Activated CD4-positive, alpha-beta memory T cell treated with anti-CD3 and anti-CD28 coated beads, Interleukin-2, amount 10 ng/mL, durations not matched to agents 7 days and 5 days (primary cell): ENCODE results near the gene BCORL1. TPM values are rescaled to one million over a fixed set of nuclear protein-coding genes. Genes with fewer than 3 reads are reported as not detected.

Source experiments
- CTCF ChIA-PET: fragments of 350-600 bp; sonication (Branson Sonifier 250); formaldehyde crosslinking; loops from one replicate; lab custom pipeline; 2021; ENCODE audit warnings: antibody characterized with exemption, inconsistent platforms; lab: Charles Lee
- POLR2A ChIA-PET: fragments of 350-600 bp; sonication (Branson Sonifier 250); formaldehyde crosslinking; loops from one replicate; lab custom pipeline; 2021; ENCODE audit warnings: antibody characterized with exemption; lab: Charles Lee
- DNase-seq: peaks from one replicate; pipeline ENCODE4 v3.0.0-alpha.2; 2020
- H3K27ac Mint-ChIP-seq: one replicate; pipeline ENCODE4 v1.8.0; 2021; ENCODE audit warnings: mild to moderate bottlenecking, mixed read lengths
- H3K27me3 Mint-ChIP-seq: one replicate; pipeline ENCODE4 v1.8.0; 2021; ENCODE audit warnings: mixed read lengths
- H3K36me3 Mint-ChIP-seq: one replicate; pipeline ENCODE4 v1.8.0; 2021; ENCODE audit warnings: low read depth, mixed read lengths
- H3K4me1 Mint-ChIP-seq: one replicate; pipeline ENCODE4 v1.8.0; 2021; ENCODE audit warnings: mixed read lengths
- H3K4me3 Mint-ChIP-seq: one replicate; pipeline ENCODE4 v1.8.0; 2021; ENCODE audit warnings: mild to moderate bottlenecking, mixed read lengths
- H3K9me3 Mint-ChIP-seq: one replicate; pipeline ENCODE4 v1.8.0; 2021; ENCODE audit warnings: mixed read lengths
- total RNA-seq, 2 experiments: library from RNA; stranded (reverse); gene quantifications; one replicate each; pipeline ENCODE4 v1.2.3, GENCODE V29; 2021

BCORL1 gene
- total RNA-seq, 2 experiments from 2014 or later = 6.9 to 7.2 TPM

DNA sequence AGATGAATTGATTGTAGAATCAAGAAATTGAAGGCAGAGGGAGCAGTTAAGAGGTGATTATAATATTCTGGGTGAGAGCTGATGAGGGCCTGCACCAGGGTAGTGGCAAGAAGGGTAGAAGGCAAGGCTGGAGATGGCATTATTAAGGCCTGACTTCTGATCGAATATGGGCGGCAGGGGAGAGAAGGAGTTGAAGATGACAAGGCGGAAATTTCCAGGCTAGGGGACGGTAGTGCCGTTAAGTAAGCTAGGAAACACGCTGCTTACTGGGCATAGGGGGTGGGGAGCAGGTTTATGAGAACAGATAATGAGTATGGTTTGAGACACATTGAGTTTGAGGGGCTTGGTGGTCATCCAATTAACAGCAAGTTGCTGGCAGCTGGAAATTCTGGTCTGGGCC, 19.5 kb downstream of the BCORL1 start:
- no peak overlapping the region for H3K27ac Mint-ChIP-seq
- CTCF ChIA-PET = no interaction called here

DNA sequence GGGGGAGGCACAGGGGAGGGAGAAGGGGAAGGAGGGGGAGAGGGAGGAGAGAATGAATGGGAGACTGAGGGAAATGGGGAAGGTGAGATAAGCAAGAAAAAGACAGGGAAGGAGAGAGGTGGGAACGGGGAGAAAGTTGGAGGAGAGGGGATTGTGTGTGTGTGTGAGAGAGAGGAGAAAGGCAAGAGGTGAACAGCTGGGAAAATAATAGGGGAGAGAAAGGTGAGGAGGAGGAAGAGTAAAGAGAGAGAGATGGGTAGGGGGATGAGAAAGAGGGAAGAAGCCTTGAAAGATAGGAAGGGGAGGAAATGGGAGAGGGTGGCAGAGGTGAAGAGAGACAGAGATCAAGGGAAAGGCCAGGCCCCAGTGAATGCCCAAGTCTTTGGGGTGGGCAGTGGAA, 20.1 kb downstream of the BCORL1 start:
- CTCF ChIA-PET = no interaction called here
- POLR2A ChIA-PET = no interaction called here
- H3K27me3 Mint-ChIP-seq = no peaks in the 10 kb centered on the region
- DNase-seq = no peak
- no peak overlapping the region for H3K27ac Mint-ChIP-seq
- peaks cover 10% of the 10 kb centered on the region for H3K4me1 Mint-ChIP-seq
- no peaks in the 10 kb centered on the region for H3K9me3 Mint-ChIP-seq
- H3K36me3 Mint-ChIP-seq = peaks cover 6% of the 10 kb centered on the region
- no peak overlapping the region for H3K4me3 Mint-ChIP-seq

More for the DNA sequence above, 19.5 kb downstream of the BCORL1 start:
- Mint-ChIP-seq H3K36me3 (peaks cover 2% of the 10 kb centered on the region), H3K27me3 (no peaks in the 10 kb centered on the region), H3K4me3 (no peak overlapping the region), H3K4me1 (peaks cover 10% of the 10 kb centered on the region), H3K9me3 (no peaks in the 10 kb centered on the region)
- no peak for DNase-seq
- POLR2A ChIA-PET = no interaction called here

DNA sequence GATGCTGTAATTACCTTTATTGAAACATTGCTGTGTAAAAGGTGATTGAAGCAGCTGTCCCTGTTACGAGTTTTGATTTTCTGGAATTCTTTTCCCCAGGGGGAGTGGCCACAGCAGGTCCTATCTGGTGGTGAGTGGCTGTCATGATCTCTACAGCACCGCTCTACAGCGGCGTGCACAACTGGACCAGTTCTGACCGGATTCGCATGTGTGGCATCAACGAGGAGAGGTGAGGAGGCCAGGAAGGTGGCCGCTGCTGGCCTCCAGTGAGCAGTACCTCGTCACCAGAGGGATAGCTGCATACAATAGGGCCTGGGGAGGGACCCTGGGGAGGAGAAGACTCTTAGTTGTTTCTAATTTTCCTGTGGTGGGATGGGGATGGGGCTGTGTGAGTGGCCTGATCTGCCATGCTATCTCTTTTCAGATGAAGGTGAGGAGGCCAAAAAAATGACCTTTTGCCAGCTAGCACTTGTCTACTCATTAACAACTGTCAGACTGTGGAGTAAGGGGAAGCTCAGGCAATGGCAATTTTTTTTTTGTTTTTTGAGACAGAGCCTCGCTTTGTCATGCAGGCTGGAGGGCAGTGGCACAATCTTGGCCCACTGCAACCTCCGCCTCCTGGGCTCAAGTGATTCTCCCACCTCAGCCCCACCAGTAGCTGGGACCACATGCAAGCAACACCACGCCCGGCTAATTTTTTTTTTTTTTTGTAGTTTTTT, 22.8 kb downstream of the BCORL1 start:
- ChIA-PET POLR2A (no interaction called here), CTCF (no interaction called here)
- Mint-ChIP-seq H3K36me3 (peaks cover 9% of the 10 kb centered on the region), H3K4me3 (no peak overlapping the region), H3K27me3 (no peaks in the 10 kb centered on the region), H3K27ac (no peak overlapping the region), H3K4me1 (peaks cover 10% of the 10 kb centered on the region), H3K9me3 (no peaks in the 10 kb centered on the region)
- no peak for DNase-seq

DNA sequence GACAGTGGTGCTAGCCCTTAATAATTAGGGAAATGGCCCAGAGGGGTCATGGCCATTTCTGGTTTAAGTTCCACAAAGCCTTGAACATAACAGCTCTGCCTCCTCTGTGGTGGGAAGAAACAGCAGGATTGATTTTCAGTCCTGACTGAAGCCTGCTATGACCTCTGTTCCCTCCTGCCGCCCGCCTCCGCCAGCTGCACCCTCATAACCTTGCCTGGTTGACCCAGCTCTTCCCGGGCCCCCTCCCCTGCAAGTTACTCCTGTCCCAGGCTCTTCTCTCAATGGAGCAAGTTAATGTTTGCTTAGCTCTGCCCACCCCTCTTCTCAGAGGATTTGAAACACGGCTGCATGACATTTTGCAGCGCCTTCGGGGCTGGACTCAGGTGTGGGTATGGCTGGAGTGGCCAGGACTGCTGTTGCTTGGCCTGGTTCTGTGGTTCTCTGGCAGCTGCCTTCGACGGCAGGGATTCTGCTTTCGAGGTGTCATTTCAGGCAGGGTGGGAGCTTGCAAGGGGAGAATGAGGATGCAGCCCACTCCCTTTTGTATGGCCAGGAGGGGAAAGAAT, 27.3 kb downstream of the BCORL1 start:
- H3K4me3 Mint-ChIP-seq = no peak overlapping the region
- H3K27ac Mint-ChIP-seq = no peak overlapping the region
- no peaks in the 10 kb centered on the region for H3K9me3 Mint-ChIP-seq
- DNase-seq = no peak
- ChIA-PET POLR2A (no interaction called here), CTCF (no interaction called here)
- no peaks in the 10 kb centered on the region for H3K4me1 Mint-ChIP-seq
- H3K27me3 Mint-ChIP-seq = no peaks in the 10 kb centered on the region
- peaks cover 12% of the 10 kb centered on the region for H3K36me3 Mint-ChIP-seq

DNA sequence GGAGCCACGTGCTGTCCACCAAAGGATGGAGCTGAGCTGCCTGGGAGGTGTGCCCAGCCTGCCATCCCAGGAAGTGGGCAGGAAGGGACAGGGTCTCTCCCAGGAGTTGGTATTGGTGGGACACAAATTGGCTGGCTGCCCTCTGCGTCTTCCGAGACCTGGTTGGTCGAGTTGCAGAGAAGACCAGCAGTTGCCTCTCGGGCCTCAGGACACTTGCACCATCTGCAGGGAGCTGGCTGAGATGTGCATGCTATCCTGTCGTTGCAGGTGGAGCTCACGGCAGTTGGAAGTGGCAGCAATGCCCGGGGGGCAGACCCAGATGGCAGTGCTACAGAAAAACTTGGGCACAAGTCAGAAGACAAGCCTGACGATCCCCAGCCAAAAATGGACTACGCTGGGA, 30.2 kb downstream of the BCORL1 start:
- peaks cover 6% of the 10 kb centered on the region for H3K36me3 Mint-ChIP-seq
- H3K4me3 Mint-ChIP-seq = no peak overlapping the region
- no peaks in the 10 kb centered on the region for H3K27me3 Mint-ChIP-seq
- H3K9me3 Mint-ChIP-seq = no peaks in the 10 kb centered on the region
- H3K27ac Mint-ChIP-seq = no peak overlapping the region
- H3K4me1 Mint-ChIP-seq = no peaks in the 10 kb centered on the region
- CTCF ChIA-PET = interaction anchor here (2.6 kb wide), 1 partner anchor 16 kb away, joined by 7 read pairs; no protein-coding TSS in a partner anchor
- no peak for DNase-seq
- POLR2A ChIA-PET = no interaction called here

DNA sequence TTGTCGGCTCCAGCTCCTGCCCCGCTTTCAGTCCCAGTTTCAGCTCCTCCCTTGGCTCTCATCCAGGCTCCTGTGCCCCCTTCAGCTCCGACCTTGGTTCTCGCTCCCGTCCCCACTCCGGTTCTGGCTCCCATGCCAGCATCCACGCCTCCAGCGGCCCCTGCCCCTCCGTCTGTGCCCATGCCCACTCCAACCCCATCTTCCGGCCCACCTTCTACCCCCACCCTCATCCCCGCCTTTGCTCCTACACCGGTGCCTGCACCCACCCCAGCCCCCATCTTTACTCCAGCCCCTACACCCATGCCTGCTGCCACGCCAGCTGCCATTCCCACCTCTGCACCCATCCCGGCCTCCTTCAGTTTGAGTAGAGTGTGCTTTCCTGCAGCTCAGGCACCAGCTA, 31.2 kb downstream of the BCORL1 start:
- no peaks in the 10 kb centered on the region for H3K27me3 Mint-ChIP-seq
- H3K36me3 Mint-ChIP-seq = peaks cover 3% of the 10 kb centered on the region
- no peak overlapping the region for H3K4me3 Mint-ChIP-seq
- H3K27ac Mint-ChIP-seq = no peak overlapping the region
- DNase-seq = no peak
- ChIA-PET POLR2A (no interaction called here), CTCF (interaction anchor here (2.6 kb wide), 1 partner anchor 15 kb away, joined by 7 read pairs; no protein-coding TSS in a partner anchor)
- no peaks in the 10 kb centered on the region for H3K4me1 Mint-ChIP-seq
- H3K9me3 Mint-ChIP-seq = no peaks in the 10 kb centered on the region

DNA sequence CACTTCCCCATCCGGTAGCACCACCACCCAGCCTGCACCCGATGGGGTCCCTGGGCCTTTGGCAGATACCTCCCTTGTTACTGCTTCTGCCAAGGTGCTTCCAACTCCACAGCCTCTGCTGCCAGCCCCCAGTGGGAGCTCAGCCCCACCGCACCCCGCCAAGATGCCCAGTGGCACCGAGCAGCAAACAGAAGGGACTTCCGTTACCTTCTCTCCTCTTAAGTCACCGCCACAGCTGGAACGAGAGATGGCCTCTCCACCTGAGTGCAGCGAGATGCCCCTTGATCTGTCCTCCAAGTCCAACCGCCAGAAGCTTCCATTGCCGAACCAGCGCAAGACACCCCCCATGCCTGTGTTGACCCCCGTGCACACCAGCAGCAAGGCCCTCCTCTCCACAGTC, 31.9 kb downstream of the BCORL1 start:
- Mint-ChIP-seq H3K36me3 (peaks cover 3% of the 10 kb centered on the region), H3K4me3 (no peak overlapping the region), H3K9me3 (no peaks in the 10 kb centered on the region), H3K4me1 (no peaks in the 10 kb centered on the region), H3K27ac (no peak overlapping the region), H3K27me3 (no peaks in the 10 kb centered on the region)
- DNase-seq = no peak
- ChIA-PET CTCF (no interaction called here), POLR2A (no interaction called here)

DNA sequence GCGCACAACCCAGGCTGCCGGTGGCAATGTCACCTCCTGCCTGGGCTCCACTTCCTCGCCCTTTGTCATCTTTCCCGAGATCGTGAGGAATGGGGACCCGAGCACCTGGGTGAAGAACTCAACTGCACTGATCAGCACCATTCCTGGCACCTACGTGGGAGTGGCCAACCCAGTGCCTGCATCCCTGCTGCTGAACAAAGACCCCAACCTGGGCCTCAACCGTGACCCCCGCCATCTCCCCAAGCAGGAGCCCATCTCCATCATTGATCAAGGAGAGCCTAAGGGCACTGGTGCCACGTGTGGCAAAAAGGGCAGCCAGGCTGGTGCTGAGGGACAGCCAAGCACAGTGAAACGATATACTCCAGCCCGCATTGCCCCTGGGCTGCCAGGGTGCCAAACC, 32.3 kb downstream of the BCORL1 start:
- Mint-ChIP-seq H3K27ac (no peak overlapping the region), H3K4me3 (no peak overlapping the region), H3K27me3 (no peaks in the 10 kb centered on the region), H3K36me3 (peaks cover 3% of the 10 kb centered on the region), H3K4me1 (no peaks in the 10 kb centered on the region), H3K9me3 (no peaks in the 10 kb centered on the region)
- ChIA-PET CTCF (no interaction called here), POLR2A (no interaction called here)
- no peak for DNase-seq

DNA sequence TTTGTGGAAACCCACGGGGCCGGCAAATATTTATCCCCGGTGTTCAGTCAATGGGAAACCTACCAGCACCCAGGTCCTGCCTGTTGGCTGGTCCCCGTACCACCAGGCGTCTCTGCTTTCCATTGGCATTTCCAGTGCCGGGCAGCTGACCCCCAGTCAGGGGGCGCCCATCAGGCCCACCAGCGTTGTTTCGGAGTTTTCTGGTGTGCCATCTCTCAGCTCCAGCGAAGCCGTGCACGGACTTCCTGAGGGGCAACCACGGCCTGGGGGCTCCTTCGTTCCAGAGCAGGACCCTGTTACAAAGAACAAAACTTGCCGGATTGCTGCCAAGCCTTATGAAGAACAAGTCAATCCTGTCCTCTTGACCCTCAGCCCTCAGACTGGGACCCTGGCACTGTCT, 32.7 kb downstream of the BCORL1 start:
- POLR2A ChIA-PET = no interaction called here
- no peaks in the 10 kb centered on the region for H3K4me1 Mint-ChIP-seq
- no peak overlapping the region for H3K4me3 Mint-ChIP-seq
- H3K27me3 Mint-ChIP-seq = no peaks in the 10 kb centered on the region
- peaks cover 3% of the 10 kb centered on the region for H3K36me3 Mint-ChIP-seq
- DNase-seq = no peak
- CTCF ChIA-PET = interaction anchor here (1.3 kb wide), 1 partner anchor 9 kb away, joined by 3 read pairs; no protein-coding TSS in a partner anchor
- no peaks in the 10 kb centered on the region for H3K9me3 Mint-ChIP-seq
- no peak overlapping the region for H3K27ac Mint-ChIP-seq

DNA sequence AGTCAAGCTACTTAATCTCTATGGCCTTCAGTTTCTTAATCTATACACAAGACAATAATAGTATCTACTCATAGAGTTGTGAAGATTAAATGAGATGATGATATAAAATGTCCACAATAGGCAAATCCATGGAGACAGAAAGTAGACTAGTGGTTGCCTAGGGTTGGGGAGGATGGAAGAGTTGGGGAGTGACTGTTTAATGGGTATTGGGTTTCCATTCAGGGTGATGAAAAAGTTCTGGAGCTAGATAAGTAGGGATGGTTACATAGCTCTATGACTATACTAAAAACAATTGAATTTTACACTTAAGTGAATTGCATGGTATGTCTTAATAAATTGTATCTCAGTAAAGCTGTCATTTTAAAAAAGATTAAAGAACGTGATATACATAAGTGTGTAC, 35.7 kb downstream of the BCORL1 start:
- POLR2A ChIA-PET = no interaction called here
- CTCF ChIA-PET = interaction anchor here (1.1 to 2.8 kb wide), 3 partner anchors 10 to 42 kb away, joined by 3 to 18 read pairs (median 3); no protein-coding TSS in a partner anchor
- Mint-ChIP-seq H3K27ac (no peak overlapping the region), H3K4me1 (no peaks in the 10 kb centered on the region), H3K36me3 (peaks cover 3% of the 10 kb centered on the region), H3K4me3 (no peak overlapping the region), H3K9me3 (no peaks in the 10 kb centered on the region), H3K27me3 (no peaks in the 10 kb centered on the region)
- DNase-seq = no peak

DNA sequence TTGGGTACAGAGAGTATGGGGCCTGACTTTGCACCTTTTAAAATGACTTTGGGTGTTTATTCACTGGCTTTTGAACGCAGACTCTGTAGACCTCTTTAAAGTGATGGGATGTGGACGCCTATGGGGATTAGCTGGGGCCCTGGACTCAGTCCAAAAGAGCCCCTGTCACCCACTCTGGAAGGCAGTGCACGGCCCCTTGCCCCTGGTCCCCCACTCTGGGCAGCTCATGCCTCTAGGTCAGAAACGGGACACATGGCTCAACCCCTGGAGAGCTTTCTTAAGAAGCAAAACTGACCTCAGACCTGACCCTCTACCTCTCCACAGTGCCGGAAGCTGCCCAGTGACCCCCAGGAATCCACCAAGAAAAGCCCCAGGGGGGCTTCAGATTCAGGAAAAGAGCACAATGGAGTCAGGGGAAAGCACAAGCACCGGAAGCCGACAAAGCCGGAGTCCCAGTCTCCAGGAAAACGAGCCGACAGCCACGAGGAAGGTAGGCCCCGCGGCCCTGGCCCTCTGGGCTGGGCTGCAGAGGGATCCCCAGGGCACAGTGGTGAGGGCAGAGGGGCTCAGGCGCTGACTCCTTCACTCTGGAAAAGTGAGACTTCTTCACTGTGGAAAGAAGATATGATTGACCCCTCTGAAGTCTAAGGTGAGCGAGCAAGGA, 38.4 kb downstream of the BCORL1 start:
- ChIA-PET CTCF (no interaction called here), POLR2A (no interaction called here)
- no peak overlapping the region for H3K27ac Mint-ChIP-seq
- H3K4me1 Mint-ChIP-seq = peaks cover 13% of the 10 kb centered on the region
- DNase-seq = no peak
- no peaks in the 10 kb centered on the region for H3K27me3 Mint-ChIP-seq
- no peaks in the 10 kb centered on the region for H3K9me3 Mint-ChIP-seq
- peaks cover 12% of the 10 kb centered on the region for H3K36me3 Mint-ChIP-seq
- H3K4me3 Mint-ChIP-seq = no peak overlapping the region

DNA sequence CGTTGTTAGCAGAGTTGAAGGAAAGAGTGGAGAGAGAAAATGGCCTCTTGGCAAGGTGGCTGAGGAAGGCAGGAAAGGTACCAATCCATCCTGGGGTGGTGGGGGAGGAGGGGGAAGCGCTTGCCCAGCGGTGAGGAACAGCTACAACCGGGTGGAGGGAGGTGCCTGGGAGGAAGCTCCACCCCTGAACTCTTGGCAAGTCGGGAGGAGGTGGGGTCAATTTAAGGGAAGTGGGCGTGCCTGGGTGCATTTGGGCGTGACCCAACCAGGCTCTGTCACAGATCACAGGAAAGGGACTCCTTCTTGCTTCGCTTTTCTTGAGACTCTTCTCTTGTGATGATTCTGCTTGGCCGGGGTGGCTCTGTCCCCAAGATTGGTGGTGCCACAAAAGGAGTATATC, 41.7 kb downstream of the BCORL1 start:
- H3K27me3 Mint-ChIP-seq = no peaks in the 10 kb centered on the region
- no peaks in the 10 kb centered on the region for H3K9me3 Mint-ChIP-seq
- peak overlapping the region; percentile 73 for H3K27ac Mint-ChIP-seq
- CTCF ChIA-PET = interaction anchor here (0.7 to 7.1 kb wide), 11 partner anchors 8 to 423 kb away, joined by 3 to 91 read pairs (median 4); no protein-coding TSS in a partner anchor
- peak overlapping the region; percentile 57 for H3K4me3 Mint-ChIP-seq
- peaks cover 14% of the 10 kb centered on the region for H3K4me1 Mint-ChIP-seq
- peak; percentile 88 for DNase-seq
- POLR2A ChIA-PET = interaction anchor here (1.2 kb wide), 2 partner anchors 63 to 94 kb away, joined by 4 read pairs; no protein-coding TSS in a partner anchor
- peaks cover 15% of the 10 kb centered on the region for H3K36me3 Mint-ChIP-seq

DNA sequence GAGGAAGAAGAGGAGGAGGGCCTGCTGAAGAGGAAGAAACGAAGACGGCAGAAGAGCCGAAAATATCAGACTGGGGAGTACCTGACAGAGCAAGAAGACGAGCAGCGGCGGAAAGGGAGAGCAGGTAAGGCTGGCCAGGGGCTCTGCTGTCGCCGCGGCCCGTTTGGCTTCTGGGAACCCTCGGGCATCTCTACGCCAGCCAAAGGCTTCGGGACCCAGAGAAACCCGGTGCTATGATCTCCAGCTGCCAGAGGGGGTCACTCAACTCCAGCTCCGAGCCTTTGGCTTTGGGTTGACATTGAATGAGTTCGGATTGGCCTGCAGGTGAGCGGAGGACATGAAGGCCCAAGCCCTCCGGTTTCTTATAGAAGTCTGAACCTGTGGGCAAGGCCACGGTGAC, 42.8 kb downstream of the BCORL1 start:
- ChIA-PET POLR2A (no interaction called here), CTCF (interaction anchor here (1.1 to 7.1 kb wide), 5 partner anchors 9 to 416 kb away, joined by 3 to 91 read pairs (median 3); no protein-coding TSS in a partner anchor)
- Mint-ChIP-seq H3K9me3 (no peaks in the 10 kb centered on the region), H3K4me1 (peaks cover 14% of the 10 kb centered on the region), H3K4me3 (no peak overlapping the region), H3K36me3 (peaks cover 15% of the 10 kb centered on the region), H3K27me3 (no peaks in the 10 kb centered on the region), H3K27ac (no peak overlapping the region)
- DNase-seq = no peak
